Measurements from ENCODE around the gene CGGBP1. TPM values are rescaled to one million over a fixed set of nuclear protein-coding genes. Genes with fewer than 3 reads are reported as not detected.

CGGBP1 gene
- total RNA-seq, 4 donors from 2014 or later, result 17.6 to 46.3 (median 34.0) TPM

GRCh38 chr3:88057630-88058305 lies 1.0 kb downstream of the CGGBP1 start:
- Histone ChIP-seq H3K27me3 (no peaks in the 10 kb centered on the region), H3K4me1 (peaks cover 12 to 46% (median 16%) of the 10 kb centered on the region in 3 donors), H3K9me3 (no peaks in the 10 kb centered on the region), H3K36me3 (peaks cover 0 to 38% (median 0%) of the 10 kb centered on the region in 3 donors), H3K27ac (peak overlapping the region; percentile 95 to 99 (median 98)), H3K4me3 (peak overlapping the region; percentile 77 to 100 (median 91))
- 7% methylated on average over 16 of the region's 16 CpGs for WGBS, 2 donors
- intact Hi-C loops (cut with DNase I), result no loop called here
- DNase-seq, result no peak
- TF ChIP-seq, protein P1, sequence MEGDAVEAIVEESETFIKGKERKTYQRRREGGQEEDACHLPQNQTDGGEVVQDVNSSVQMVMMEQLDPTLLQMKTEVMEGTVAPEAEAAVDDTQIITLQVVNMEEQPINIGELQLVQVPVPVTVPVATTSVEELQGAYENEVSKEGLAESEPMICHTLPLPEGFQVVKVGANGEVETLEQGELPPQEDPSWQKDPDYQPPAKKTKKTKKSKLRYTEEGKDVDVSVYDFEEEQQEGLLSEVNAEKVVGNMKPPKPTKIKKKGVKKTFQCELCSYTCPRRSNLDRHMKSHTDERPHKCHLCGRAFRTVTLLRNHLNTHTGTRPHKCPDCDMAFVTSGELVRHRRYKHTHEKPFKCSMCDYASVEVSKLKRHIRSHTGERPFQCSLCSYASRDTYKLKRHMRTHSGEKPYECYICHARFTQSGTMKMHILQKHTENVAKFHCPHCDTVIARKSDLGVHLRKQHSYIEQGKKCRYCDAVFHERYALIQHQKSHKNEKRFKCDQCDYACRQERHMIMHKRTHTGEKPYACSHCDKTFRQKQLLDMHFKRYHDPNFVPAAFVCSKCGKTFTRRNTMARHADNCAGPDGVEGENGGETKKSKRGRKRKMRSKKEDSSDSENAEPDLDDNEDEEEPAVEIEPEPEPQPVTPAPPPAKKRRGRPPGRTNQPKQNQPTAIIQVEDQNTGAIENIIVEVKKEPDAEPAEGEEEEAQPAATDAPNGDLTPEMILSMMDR (IDR thresholded peaks at IDR 0.05), result peak in 1 of 6 experiments; percentile 12
- no peak for TF ChIP-seq POLR2A (IDR thresholded peaks at IDR 0.05)

GRCh38 chr3:88046766-88047165 lies 12.0 kb downstream of the CGGBP1 start:
- H3K36me3 ChIP-seq, result no peaks in the 10 kb centered on the region
- no peaks in the 10 kb centered on the region for H3K27me3 ChIP-seq
- no peak overlapping the region for H3K4me3 ChIP-seq
- no peaks in the 10 kb centered on the region for H3K4me1 ChIP-seq
- no peak for DNase-seq
- intact Hi-C loops (cut with DNase I), result no loop called here
- TF ChIP-seq, protein P1 (IDR thresholded peaks at IDR 0.05), result no peak
- no peak for TF ChIP-seq POLR2A (IDR thresholded peaks at IDR 0.05)
- 73 to 80% methylated on average over 5 of the region's 5 CpGs for WGBS, 2 donors
- H3K9me3 ChIP-seq, result no peaks in the 10 kb centered on the region
- H3K27ac ChIP-seq, result no peak overlapping the region

GRCh38 chr3:88044411-88044810 lies 14.4 kb downstream of the CGGBP1 start:
- Histone ChIP-seq H3K36me3 (no peaks in the 10 kb centered on the region), H3K9me3 (no peaks in the 10 kb centered on the region), H3K27me3 (no peaks in the 10 kb centered on the region), H3K4me1 (no peaks in the 10 kb centered on the region), H3K4me3 (no peak overlapping the region), H3K27ac (no peak overlapping the region)
- DNase-seq, result no peak
- TF ChIP-seq, protein P1 (IDR thresholded peaks at IDR 0.05), result no peak
- no peak for TF ChIP-seq POLR2A (IDR thresholded peaks at IDR 0.05)
- WGBS, 2 donors, result 63 to 79% methylated on average over 1 of the region's 1 CpG
- intact Hi-C loops (cut with DNase I), result no loop called here

- TF ChIP-seq, protein P1 (IDR thresholded peaks at IDR 0.05), result no peak
- no peak for TF ChIP-seq POLR2A (IDR thresholded peaks at IDR 0.05)
These were observed 17.8 kb downstream of the CGGBP1 start for GRCh38 chr3:88041005-88041404.

GRCh38 chr3:88040529-88040928 lies 18.3 kb downstream of the CGGBP1 start:
- Histone ChIP-seq H3K4me3 (no peak overlapping the region), H3K9me3 (no peaks in the 10 kb centered on the region), H3K4me1 (no peaks in the 10 kb centered on the region), H3K27ac (no peak overlapping the region), H3K27me3 (no peaks in the 10 kb centered on the region), H3K36me3 (no peaks in the 10 kb centered on the region)
- no peak for DNase-seq
- 92 to 95% methylated on average over 4 of the region's 4 CpGs for WGBS, 2 donors
- TF ChIP-seq, protein P1 (IDR thresholded peaks at IDR 0.05), result no peak
- TF ChIP-seq POLR2A (IDR thresholded peaks at IDR 0.05), result no peak
- intact Hi-C loops (cut with DNase I), result no loop called here

More at GRCh38 chr3:88041005-88041404, 17.8 kb downstream of the CGGBP1 start:
- intact Hi-C loops (cut with DNase I), result no loop called here
- H3K27ac ChIP-seq, result no peak overlapping the region
- no peaks in the 10 kb centered on the region for H3K4me1 ChIP-seq
- H3K36me3 ChIP-seq, result no peaks in the 10 kb centered on the region
- no peak overlapping the region for H3K4me3 ChIP-seq
- 91 to 94% methylated on average over 3 of the region's 3 CpGs for WGBS, 2 donors
- no peaks in the 10 kb centered on the region for H3K27me3 ChIP-seq
- DNase-seq, result no peak
- no peaks in the 10 kb centered on the region for H3K9me3 ChIP-seq
